ENCODE results near the gene EZH1. TPM values are rescaled to one million over a fixed set of nuclear protein-coding genes. Genes with fewer than 3 reads are reported as not detected.
A peak's percentile ranks its signal among the peaks of the same experiment; 100 is the strongest.

Gene EZH1
- total and polyA plus RNA-seq, 10 of the 15 experiments (the other 5 are each of a cell fraction or from before 2014, with no cell fraction given) = 6.1 to 43.3 (median 16.8) TPM

DNA sequence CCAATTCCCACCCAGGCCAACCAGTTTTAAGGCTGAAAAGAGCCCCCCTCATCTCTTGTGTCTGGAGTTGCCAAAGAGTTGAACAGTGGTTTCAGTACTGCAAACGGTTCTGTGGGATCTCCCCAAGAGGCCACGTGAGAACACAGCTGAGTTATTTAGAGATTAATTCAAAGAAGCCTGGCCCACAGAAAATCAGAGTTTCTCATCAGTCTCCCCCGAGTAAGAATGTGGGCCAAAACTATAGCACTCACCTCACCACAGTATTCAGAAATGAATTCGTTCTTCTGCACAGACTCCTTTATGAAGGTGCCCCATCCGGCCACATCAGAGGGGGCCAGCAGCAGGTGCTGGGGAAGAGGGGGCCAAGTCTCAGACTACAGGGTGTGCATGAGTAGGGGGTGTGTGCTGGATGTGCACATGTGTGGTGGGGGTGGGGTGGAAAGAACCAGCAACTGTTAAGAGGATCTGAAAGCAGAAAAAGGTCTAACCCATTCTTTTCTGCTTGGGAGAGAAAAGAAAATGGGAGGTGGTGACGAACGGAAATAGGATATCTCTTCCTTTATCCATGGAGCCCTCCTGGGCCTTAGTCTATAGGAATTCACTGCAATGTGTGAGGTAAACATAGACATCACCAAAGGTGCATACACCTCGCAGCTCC lies 39.9 kb downstream of the EZH1 start (continued):
- TF ChIP-seq, protein P1, sequence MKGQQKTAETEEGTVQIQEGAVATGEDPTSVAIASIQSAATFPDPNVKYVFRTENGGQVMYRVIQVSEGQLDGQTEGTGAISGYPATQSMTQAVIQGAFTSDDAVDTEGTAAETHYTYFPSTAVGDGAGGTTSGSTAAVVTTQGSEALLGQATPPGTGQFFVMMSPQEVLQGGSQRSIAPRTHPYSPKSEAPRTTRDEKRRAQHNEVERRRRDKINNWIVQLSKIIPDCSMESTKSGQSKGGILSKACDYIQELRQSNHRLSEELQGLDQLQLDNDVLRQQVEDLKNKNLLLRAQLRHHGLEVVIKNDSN (IDR thresholded peaks at IDR 0.05; ENCODE audit: borderline replicate concordance, extremely low read length, insufficient read depth, low read depth, low read length) = no peak
- no peak for TF ChIP-seq BRCA1 (IDR thresholded peaks at IDR 0.05; ENCODE audit: low read depth, low read length)
- peak; percentile 64; the same call in 1 of the 2 replicates for TF ChIP-seq BACH1 (IDR thresholded peaks at IDR 0.05; ENCODE audit: borderline replicate concordance)
- TF ChIP-seq MYC (IDR thresholded peaks at IDR 0.05; ENCODE audit: insufficient read depth, insufficient read length, insufficient replicate concordance, low read length, severe bottlenecking) = no peak
- TF ChIP-seq LARP7 (IDR thresholded peaks at IDR 0.05) = no peak
- peak; percentile 97 for TF ChIP-seq MEF2B (IDR thresholded peaks at IDR 0.05; ENCODE audit: partially characterized antibody, poor library complexity, severe bottlenecking)
- TF ChIP-seq EZH2 (IDR thresholded peaks at IDR 0.05; ENCODE audit: borderline replicate concordance, control insufficient read depth, low read depth, low read length) = no peak
- TF ChIP-seq MTA2 (IDR thresholded peaks at IDR 0.05; ENCODE audit: low read depth) = peak; percentile 98
- no peak for TF ChIP-seq ASH2L (IDR thresholded peaks at IDR 0.05; ENCODE audit: borderline replicate concordance, low read depth)
- TF ChIP-seq SMC3 (IDR thresholded peaks at IDR 0.05; ENCODE audit: borderline replicate concordance, low read length) = no peak
- TF ChIP-seq KAT2A (conservative IDR thresholded peaks at IDR 0.05; ENCODE audit: control insufficient read depth, low read depth, low read length) = no peak
- TF ChIP-seq GABPA (IDR thresholded peaks at IDR 0.05; ENCODE audit: low read depth) = peak; percentile 77
- TF ChIP-seq SUZ12 (IDR thresholded peaks at IDR 0.05; ENCODE audit: unreplicated experiment) = no peak
- TF ChIP-seq, protein P2, sequence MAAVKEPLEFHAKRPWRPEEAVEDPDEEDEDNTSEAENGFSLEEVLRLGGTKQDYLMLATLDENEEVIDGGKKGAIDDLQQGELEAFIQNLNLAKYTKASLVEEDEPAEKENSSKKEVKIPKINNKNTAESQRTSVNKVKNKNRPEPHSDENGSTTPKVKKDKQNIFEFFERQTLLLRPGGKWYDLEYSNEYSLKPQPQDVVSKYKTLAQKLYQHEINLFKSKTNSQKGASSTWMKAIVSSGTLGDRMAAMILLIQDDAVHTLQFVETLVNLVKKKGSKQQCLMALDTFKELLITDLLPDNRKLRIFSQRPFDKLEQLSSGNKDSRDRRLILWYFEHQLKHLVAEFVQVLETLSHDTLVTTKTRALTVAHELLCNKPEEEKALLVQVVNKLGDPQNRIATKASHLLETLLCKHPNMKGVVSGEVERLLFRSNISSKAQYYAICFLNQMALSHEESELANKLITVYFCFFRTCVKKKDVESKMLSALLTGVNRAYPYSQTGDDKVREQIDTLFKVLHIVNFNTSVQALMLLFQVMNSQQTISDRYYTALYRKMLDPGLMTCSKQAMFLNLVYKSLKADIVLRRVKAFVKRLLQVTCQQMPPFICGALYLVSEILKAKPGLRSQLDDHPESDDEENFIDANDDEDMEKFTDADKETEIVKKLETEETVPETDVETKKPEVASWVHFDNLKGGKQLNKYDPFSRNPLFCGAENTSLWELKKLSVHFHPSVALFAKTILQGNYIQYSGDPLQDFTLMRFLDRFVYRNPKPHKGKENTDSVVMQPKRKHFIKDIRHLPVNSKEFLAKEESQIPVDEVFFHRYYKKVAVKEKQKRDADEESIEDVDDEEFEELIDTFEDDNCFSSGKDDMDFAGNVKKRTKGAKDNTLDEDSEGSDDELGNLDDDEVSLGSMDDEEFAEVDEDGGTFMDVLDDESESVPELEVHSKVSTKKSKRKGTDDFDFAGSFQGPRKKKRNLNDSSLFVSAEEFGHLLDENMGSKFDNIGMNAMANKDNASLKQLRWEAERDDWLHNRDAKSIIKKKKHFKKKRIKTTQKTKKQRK (IDR thresholded peaks at IDR 0.05; ENCODE audit: low read depth, low read length) = no peak
- TF ChIP-seq, protein P3, sequence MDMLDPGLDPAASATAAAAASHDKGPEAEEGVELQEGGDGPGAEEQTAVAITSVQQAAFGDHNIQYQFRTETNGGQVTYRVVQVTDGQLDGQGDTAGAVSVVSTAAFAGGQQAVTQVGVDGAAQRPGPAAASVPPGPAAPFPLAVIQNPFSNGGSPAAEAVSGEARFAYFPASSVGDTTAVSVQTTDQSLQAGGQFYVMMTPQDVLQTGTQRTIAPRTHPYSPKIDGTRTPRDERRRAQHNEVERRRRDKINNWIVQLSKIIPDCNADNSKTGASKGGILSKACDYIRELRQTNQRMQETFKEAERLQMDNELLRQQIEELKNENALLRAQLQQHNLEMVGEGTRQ (IDR thresholded peaks at IDR 0.05; ENCODE audit: borderline replicate concordance, low read depth, low read length) = peak; percentile 25; the same call in 1 of the 2 replicates
- TF ChIP-seq ZBED1 (IDR thresholded peaks at IDR 0.05; ENCODE audit: borderline replicate concordance) = peak; percentile 99
- peak; percentile 88 for TF ChIP-seq ATF7 (IDR thresholded peaks at IDR 0.05; ENCODE audit: low read depth)
- TF ChIP-seq ETV6 (conservative IDR thresholded peaks at IDR 0.05 in 1 of 2, IDR thresholded peaks at IDR 0.05 in 1 of 2; ENCODE audit: borderline replicate concordance in 1 of 2, low read depth in 1 of 2) = peak in 1 of 2 experiments; percentile 90; a peak in 2 of 4 replicates
- TF ChIP-seq RELA (IDR thresholded peaks at IDR 0.05; ENCODE audit: borderline replicate concordance, partially characterized antibody) = no peak
- TF ChIP-seq, protein P4, sequence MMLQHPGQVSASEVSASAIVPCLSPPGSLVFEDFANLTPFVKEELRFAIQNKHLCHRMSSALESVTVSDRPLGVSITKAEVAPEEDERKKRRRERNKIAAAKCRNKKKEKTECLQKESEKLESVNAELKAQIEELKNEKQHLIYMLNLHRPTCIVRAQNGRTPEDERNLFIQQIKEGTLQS (IDR thresholded peaks at IDR 0.05; ENCODE audit: borderline replicate concordance, extremely low read depth, low read depth, low read length) = no peak
- no peak for TF ChIP-seq ZNF622 (IDR thresholded peaks at IDR 0.05)
- TF ChIP-seq SIX5 (IDR thresholded peaks at IDR 0.05; ENCODE audit: low read depth, low read length, severe bottlenecking) = no peak
- TF ChIP-seq TAF1 (IDR thresholded peaks at IDR 0.05; ENCODE audit: borderline replicate concordance, low read depth, low read length) = no peak; the same call in 1 of the 2 replicates

Data from GM12878 (cell line).